ENCODE measurements around the gene ARHGEF28. TPM values are rescaled to one million over a fixed set of nuclear protein-coding genes. Genes with fewer than 3 reads are reported as not detected.

ARHGEF28 gene
- total and polyA plus RNA-seq, 9 of the 15 experiments (the other 6 are each of a cell fraction or from before 2014, with no cell fraction given): 0.27 TPM; not detected in 8

DNA sequence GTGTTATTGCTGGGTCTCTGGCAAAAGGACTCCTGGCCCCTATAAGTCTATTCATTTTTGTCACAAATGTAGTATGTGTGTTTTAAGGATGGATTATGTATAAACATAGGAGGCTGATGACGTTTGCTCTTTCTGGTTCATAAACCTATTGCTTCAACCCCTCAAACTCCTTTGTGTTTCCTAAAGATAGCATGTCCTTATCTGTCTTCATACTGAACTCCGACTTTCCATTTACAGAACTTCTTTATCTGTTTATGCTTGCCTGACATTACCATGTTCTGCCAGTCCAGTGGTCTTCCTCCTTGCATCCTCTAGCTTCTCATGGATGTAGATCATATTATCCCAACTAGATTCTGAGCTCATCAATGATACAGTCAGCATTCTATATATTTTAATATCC, 46.1 kb downstream of the ARHGEF28 start (continued):
- TF ChIP-seq, protein P1, sequence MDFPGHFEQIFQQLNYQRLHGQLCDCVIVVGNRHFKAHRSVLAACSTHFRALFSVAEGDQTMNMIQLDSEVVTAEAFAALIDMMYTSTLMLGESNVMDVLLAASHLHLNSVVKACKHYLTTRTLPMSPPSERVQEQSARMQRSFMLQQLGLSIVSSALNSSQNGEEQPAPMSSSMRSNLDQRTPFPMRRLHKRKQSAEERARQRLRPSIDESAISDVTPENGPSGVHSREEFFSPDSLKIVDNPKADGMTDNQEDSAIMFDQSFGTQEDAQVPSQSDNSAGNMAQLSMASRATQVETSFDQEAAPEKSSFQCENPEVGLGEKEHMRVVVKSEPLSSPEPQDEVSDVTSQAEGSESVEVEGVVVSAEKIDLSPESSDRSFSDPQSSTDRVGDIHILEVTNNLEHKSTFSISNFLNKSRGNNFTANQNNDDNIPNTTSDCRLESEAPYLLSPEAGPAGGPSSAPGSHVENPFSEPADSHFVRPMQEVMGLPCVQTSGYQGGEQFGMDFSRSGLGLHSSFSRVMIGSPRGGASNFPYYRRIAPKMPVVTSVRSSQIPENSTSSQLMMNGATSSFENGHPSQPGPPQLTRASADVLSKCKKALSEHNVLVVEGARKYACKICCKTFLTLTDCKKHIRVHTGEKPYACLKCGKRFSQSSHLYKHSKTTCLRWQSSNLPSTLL (IDR thresholded peaks at IDR 0.05): no peak
- TF ChIP-seq ZFX (CRISPR knock-in tag; IDR thresholded peaks at IDR 0.05) (no peak), DPF2 (IDR thresholded peaks at IDR 0.05) (peak; percentile 67), RBM15 (IDR thresholded peaks at IDR 0.05; ENCODE audit: insufficient read depth, low read length) (no peak), CREBBP (IDR thresholded peaks at IDR 0.05; ENCODE audit: low read depth, low read length) (no peak), SUPT5H (IDR thresholded peaks at IDR 0.05) (no peak), MED1 (CRISPR knock-in tag; IDR thresholded peaks at IDR 0.05; ENCODE audit: borderline replicate concordance) (no peak), TRIM24 (IDR thresholded peaks at IDR 0.05) (peak in 1 of 2 experiments; percentile 50; a peak in 1 of 4 replicates), RHOXF2B (CRISPR knock-in tag; conservative IDR thresholded peaks at IDR 0.05) (no peak), ARHGAP35 (IDR thresholded peaks at IDR 0.05; ENCODE audit: partially characterized antibody) (no peak), SIN3A (IDR thresholded peaks at IDR 0.05; ENCODE audit: borderline replicate concordance in 2 of 2, control insufficient read depth in 1 of 2, low read depth in 2 of 2, low read length in 2 of 2) (no peak), NR2F6 (CRISPR knock-in tag; IDR thresholded peaks at IDR 0.05) (no peak), POLR2B (IDR thresholded peaks at IDR 0.05; ENCODE audit: low read depth, partially characterized antibody) (no peak)
- TF ChIP-seq, protein P2, sequence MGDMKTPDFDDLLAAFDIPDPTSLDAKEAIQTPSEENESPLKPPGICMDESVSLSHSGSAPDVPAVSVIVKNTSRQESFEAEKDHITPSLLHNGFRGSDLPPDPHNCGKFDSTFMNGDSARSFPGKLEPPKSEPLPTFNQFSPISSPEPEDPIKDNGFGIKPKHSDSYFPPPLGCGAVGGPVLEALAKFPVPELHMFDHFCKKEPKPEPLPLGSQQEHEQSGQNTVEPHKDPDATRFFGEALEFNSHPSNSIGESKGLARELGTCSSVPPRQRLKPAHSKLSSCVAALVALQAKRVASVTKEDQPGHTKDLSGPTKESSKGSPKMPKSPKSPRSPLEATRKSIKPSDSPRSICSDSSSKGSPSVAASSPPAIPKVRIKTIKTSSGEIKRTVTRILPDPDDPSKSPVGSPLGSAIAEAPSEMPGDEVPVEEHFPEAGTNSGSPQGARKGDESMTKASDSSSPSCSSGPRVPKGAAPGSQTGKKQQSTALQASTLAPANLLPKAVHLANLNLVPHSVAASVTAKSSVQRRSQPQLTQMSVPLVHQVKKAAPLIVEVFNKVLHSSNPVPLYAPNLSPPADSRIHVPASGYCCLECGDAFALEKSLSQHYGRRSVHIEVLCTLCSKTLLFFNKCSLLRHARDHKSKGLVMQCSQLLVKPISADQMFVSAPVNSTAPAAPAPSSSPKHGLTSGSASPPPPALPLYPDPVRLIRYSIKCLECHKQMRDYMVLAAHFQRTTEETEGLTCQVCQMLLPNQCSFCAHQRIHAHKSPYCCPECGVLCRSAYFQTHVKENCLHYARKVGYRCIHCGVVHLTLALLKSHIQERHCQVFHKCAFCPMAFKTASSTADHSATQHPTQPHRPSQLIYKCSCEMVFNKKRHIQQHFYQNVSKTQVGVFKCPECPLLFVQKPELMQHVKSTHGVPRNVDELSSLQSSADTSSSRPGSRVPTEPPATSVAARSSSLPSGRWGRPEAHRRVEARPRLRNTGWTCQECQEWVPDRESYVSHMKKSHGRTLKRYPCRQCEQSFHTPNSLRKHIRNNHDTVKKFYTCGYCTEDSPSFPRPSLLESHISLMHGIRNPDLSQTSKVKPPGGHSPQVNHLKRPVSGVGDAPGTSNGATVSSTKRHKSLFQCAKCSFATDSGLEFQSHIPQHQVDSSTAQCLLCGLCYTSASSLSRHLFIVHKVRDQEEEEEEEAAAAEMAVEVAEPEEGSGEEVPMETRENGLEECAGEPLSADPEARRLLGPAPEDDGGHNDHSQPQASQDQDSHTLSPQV (IDR thresholded peaks at IDR 0.05): 0 out of 2 replicates have a peak, but pooled peaks have one; percentile 29
- TF ChIP-seq, protein P3, sequence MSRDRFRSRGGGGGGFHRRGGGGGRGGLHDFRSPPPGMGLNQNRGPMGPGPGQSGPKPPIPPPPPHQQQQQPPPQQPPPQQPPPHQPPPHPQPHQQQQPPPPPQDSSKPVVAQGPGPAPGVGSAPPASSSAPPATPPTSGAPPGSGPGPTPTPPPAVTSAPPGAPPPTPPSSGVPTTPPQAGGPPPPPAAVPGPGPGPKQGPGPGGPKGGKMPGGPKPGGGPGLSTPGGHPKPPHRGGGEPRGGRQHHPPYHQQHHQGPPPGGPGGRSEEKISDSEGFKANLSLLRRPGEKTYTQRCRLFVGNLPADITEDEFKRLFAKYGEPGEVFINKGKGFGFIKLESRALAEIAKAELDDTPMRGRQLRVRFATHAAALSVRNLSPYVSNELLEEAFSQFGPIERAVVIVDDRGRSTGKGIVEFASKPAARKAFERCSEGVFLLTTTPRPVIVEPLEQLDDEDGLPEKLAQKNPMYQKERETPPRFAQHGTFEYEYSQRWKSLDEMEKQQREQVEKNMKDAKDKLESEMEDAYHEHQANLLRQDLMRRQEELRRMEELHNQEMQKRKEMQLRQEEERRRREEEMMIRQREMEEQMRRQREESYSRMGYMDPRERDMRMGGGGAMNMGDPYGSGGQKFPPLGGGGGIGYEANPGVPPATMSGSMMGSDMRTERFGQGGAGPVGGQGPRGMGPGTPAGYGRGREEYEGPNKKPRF (IDR thresholded peaks at IDR 0.05; ENCODE audit: low read depth, low read length): no peak
- TF ChIP-seq, protein P4, sequence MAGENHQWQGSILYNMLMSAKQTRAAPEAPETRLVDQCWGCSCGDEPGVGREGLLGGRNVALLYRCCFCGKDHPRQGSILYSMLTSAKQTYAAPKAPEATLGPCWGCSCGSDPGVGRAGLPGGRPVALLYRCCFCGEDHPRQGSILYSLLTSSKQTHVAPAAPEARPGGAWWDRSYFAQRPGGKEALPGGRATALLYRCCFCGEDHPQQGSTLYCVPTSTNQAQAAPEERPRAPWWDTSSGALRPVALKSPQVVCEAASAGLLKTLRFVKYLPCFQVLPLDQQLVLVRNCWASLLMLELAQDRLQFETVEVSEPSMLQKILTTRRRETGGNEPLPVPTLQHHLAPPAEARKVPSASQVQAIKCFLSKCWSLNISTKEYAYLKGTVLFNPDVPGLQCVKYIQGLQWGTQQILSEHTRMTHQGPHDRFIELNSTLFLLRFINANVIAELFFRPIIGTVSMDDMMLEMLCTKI (IDR thresholded peaks at IDR 0.05; ENCODE audit: partially characterized antibody): no peak
- TF ChIP-seq, protein P5, sequence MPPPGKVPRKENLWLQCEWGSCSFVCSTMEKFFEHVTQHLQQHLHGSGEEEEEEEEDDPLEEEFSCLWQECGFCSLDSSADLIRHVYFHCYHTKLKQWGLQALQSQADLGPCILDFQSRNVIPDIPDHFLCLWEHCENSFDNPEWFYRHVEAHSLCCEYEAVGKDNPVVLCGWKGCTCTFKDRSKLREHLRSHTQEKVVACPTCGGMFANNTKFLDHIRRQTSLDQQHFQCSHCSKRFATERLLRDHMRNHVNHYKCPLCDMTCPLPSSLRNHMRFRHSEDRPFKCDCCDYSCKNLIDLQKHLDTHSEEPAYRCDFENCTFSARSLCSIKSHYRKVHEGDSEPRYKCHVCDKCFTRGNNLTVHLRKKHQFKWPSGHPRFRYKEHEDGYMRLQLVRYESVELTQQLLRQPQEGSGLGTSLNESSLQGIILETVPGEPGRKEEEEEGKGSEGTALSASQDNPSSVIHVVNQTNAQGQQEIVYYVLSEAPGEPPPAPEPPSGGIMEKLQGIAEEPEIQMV (tag; conservative IDR thresholded peaks at IDR 0.05; ENCODE audit: low read depth): no peak
